Panc1 (cell line): Measurements from ENCODE around the gene WDR11. TPM values are rescaled to one million over a fixed set of nuclear protein-coding genes. Genes with fewer than 3 reads are reported as not detected.

ENCODE experiments used
- ATAC-seq: fragments of 200-7000 bp; cut with Tn5 transposase; 2 replicates; pipeline ENCODE4 v1.9.1; 2020; ENCODE audit warnings: mild to moderate bottlenecking, moderate library complexity
- BruUV-seq: library from RNA; stranded (reverse); fragments of 400-500 nt; replicated peaks from 2 replicates; lab custom pipeline; 2021; lab: Mats Ljungman, UMichigan
- CTCF ChIA-PET: fragments of 300-600 bp; sonication (Branson Sonifier 250); formaldehyde crosslinking; loops from one replicate; lab custom pipeline; 2022; ENCODE audit warnings: antibody characterized with exemption; lab: Charles Lee
- POLR2A ChIA-PET: fragments of 300-600 bp; sonication (Branson Sonifier 250); formaldehyde crosslinking; loops from one replicate; lab custom pipeline; 2022; ENCODE audit warnings: antibody characterized with exemption; lab: Charles Lee
- DNase-seq: peaks from one replicate; pipeline ENCODE4 v3.0.0-alpha.2; 2010; ENCODE audit warnings: low read depth, low spot score
- H3K27ac ChIP-seq: 2 replicates; pipeline ENCODE4 v1.5.1; 2011; ENCODE audit warnings: mild to moderate bottlenecking, low read length, inconsistent platforms
- H3K27me3 ChIP-seq: fragments of 200-500 bp; sonication (Bioruptor generic); 2 replicates; pipeline ENCODE4 v1.6.0; 2014; ENCODE audit warnings: low read length, inconsistent platforms; ENCODE audit not compliant: control insufficient read depth, insufficient read depth
- H3K36me3 ChIP-seq: fragments of 200-500 bp; sonication (Bioruptor generic); 2 replicates; pipeline ENCODE4 v1.5.1; 2014; ENCODE audit warnings: inconsistent platforms, mild to moderate bottlenecking, low read length, moderate library complexity; ENCODE audit not compliant: control insufficient read depth, insufficient read depth
- H3K4me1 ChIP-seq: 2 replicates; pipeline ENCODE4 v1.5.1; 2011; ENCODE audit warnings: inconsistent platforms, mild to moderate bottlenecking, low read length, moderate library complexity; ENCODE audit not compliant: control insufficient read depth, insufficient read depth
- H3K4me3 ChIP-seq, 2 experiments: 2 replicates each; pipeline ENCODE4 v1.5.1; 2011 to 2012; ENCODE audit warnings: low read depth in 2 of 2, low read length in 2 of 2, mild to moderate bottlenecking in 2 of 2, inconsistent platforms in 1 of 2, moderate library complexity in 1 of 2
- H3K9me3 ChIP-seq: fragments of 200-500 bp; sonication (Bioruptor generic); 2 replicates; pipeline ENCODE4 v1.5.1; 2014; ENCODE audit warnings: low read depth, mild to moderate bottlenecking, inconsistent platforms, low read length, moderate library complexity; ENCODE audit not compliant: control insufficient read depth, insufficient read depth
- CTCF ChIP-seq: fragments of 450-650 bp; IDR thresholded peaks from 2 replicates; pipeline ENCODE4 v1.5.1; 2017; ENCODE audit warnings: mild to moderate bottlenecking
- POLR2AphosphoS5 ChIP-seq: IDR thresholded peaks from 2 replicates; pipeline ENCODE4 v1.6.1; 2012; ENCODE audit warnings: mild to moderate bottlenecking, low read depth, low read length, moderate library complexity
- REST ChIP-seq, 2 experiments: IDR thresholded peaks; 2 replicates each; pipeline ENCODE4 v1.6.1; 2011 to 2012; ENCODE audit warnings: low read depth in 2 of 2, control low read depth in 1 of 2, low read length in 1 of 2, mild to moderate bottlenecking in 1 of 2, moderate library complexity in 1 of 2; ENCODE audit not compliant: insufficient read depth in 1 of 2
- SIN3A ChIP-seq: IDR thresholded peaks from 2 replicates; pipeline ENCODE4 v1.6.1; 2012; ENCODE audit warnings: low read depth, mild to moderate bottlenecking, low read length, moderate library complexity, borderline replicate concordance; ENCODE audit not compliant: insufficient read depth
- TCF7L2 ChIP-seq: IDR thresholded peaks from 2 replicates; pipeline ENCODE4 v1.6.1; 2011; ENCODE audit warnings: mild to moderate bottlenecking, low read depth, low read length, inconsistent platforms
- in situ Hi-C: cut with HindIII; loops from 2 replicates; pipeline ENCODE4 v1.10.0; 2016; ENCODE audit warnings: low sequenced_read_pairs, low pct_unique_long_range_greater_than_20kb
- intact Hi-C: fragments of 100-400 bp; cut with micrococcal nuclease; formaldehyde crosslinking; loops from one replicate; pipeline ENCODE4 v1.10.0; 2022; ENCODE audit not compliant: unreplicated experiment
- total RNA-seq: library from RNA; stranded (reverse); gene quantifications from one replicate; pipeline ENCODE4 v1.2.1, GENCODE V29; 2021; ENCODE audit not compliant: unreplicated experiment

Gene WDR11
- total RNA-seq, 1 experiment from 2014 or later = 59.3 TPM

- Histone ChIP-seq H3K4me1 (no peaks in the 10 kb centered on the region), H3K36me3 (no peaks in the 10 kb centered on the region), H3K27ac (no peak overlapping the region), H3K27me3 (no peaks in the 10 kb centered on the region), H3K9me3 (no peaks in the 10 kb centered on the region), H3K4me3 (no peak overlapping the region)
- no TSS peak for BruUV-seq
- TF ChIP-seq TCF7L2 (no peak), REST (IDR thresholded peaks at IDR 0.05; ENCODE audit: insufficient read depth in 1 of 2, low read depth in 2 of 2, low read length in 1 of 2) (no peak), POLR2AphosphoS5 (no peak), CTCF (no peak), SIN3A (no peak)
- ChIA-PET POLR2A (no interaction called here), CTCF (no interaction called here)
- DNase-seq (no peak), ATAC-seq (no peak)
- in situ Hi-C loops (no loop called here), intact Hi-C loops (no loop called here)
Observed at GRCh38 chr10:120931423-120931822, 80.3 kb downstream of the WDR11 start.

GRCh38 chr10:120931999-120932398, 80.8 kb downstream of the WDR11 start:
- H3K27ac ChIP-seq = no peak overlapping the region
- no TSS peak for BruUV-seq
- no peaks in the 10 kb centered on the region for H3K27me3 ChIP-seq
- ChIA-PET CTCF (no interaction called here), POLR2A (no interaction called here)
- no peak overlapping the region for H3K4me3 ChIP-seq
- no peaks in the 10 kb centered on the region for H3K36me3 ChIP-seq
- intact Hi-C loops (no loop called here), in situ Hi-C loops (no loop called here)
- DNase-seq (no peak), ATAC-seq (no peak)
- TF ChIP-seq REST (IDR thresholded peaks at IDR 0.05; ENCODE audit: insufficient read depth in 1 of 2, low read depth in 2 of 2, low read length in 1 of 2) (no peak), SIN3A (no peak), TCF7L2 (no peak)
- H3K9me3 ChIP-seq = no peaks in the 10 kb centered on the region
- H3K4me1 ChIP-seq = no peaks in the 10 kb centered on the region
